IPS-18a (cell line): ENCODE results near the gene NEK6.

Experiments used
- H3K27ac ChIP-seq: one replicate; pipeline ENCODE4 v1.5.1; 2013; ENCODE audit warnings: low read length
- H3K27me3 ChIP-seq: one replicate; pipeline ENCODE4 v1.6.1; 2013; ENCODE audit warnings: mild to moderate bottlenecking, low read length; ENCODE audit not compliant: control insufficient read depth, insufficient read depth
- H3K36me3 ChIP-seq: one replicate; pipeline ENCODE4 v1.6.1; 2013; ENCODE audit warnings: low read depth, low read length; ENCODE audit not compliant: control insufficient read depth
- H3K4me1 ChIP-seq: one replicate; pipeline ENCODE4 v1.6.1; 2013; ENCODE audit warnings: low read depth, low read length; ENCODE audit not compliant: control insufficient read depth
- H3K4me3 ChIP-seq: one replicate; pipeline ENCODE4 v1.5.1; 2013; ENCODE audit warnings: low read length
- H3K9ac ChIP-seq: one replicate; pipeline ENCODE4 v1.6.1; 2013; ENCODE audit warnings: mild to moderate bottlenecking, low read length, moderate library complexity
- H3K9me3 ChIP-seq: one replicate; pipeline ENCODE4 v1.6.1; 2013; ENCODE audit warnings: low read depth, low read length; ENCODE audit not compliant: control insufficient read depth

The NEK6 gene

GRCh38 chr9:124296094-124296493, 38.3 kb downstream of the NEK6 start:
- Histone ChIP-seq H3K4me3 (no peak overlapping the region), H3K27ac (no peak overlapping the region), H3K9ac (no peak overlapping the region), H3K27me3 (no peaks in the 10 kb centered on the region), H3K9me3 (no peaks in the 10 kb centered on the region), H3K4me1 (peaks cover 7% of the 10 kb centered on the region), H3K36me3 (no peaks in the 10 kb centered on the region)

- no peaks in the 10 kb centered on the region for H3K27me3 ChIP-seq
- no peak overlapping the region for H3K9ac ChIP-seq
- H3K4me3 ChIP-seq: no peak overlapping the region
- H3K36me3 ChIP-seq: no peaks in the 10 kb centered on the region
- no peak overlapping the region for H3K27ac ChIP-seq
- peaks cover 7% of the 10 kb centered on the region for H3K4me1 ChIP-seq
- no peaks in the 10 kb centered on the region for H3K9me3 ChIP-seq
Observed at GRCh38 chr9:124296796-124297550, 39.2 kb downstream of the NEK6 start.

GRCh38 chr9:124297551-124297901, 39.8 kb downstream of the NEK6 start:
- H3K36me3 ChIP-seq: no peaks in the 10 kb centered on the region
- no peaks in the 10 kb centered on the region for H3K27me3 ChIP-seq
- no peak overlapping the region for H3K9ac ChIP-seq

GRCh38 chr9:124297915-124298645, 40.3 kb downstream of the NEK6 start:
- Histone ChIP-seq H3K9me3 (no peaks in the 10 kb centered on the region), H3K27ac (no peak overlapping the region), H3K4me3 (no peak overlapping the region), H3K36me3 (no peaks in the 10 kb centered on the region), H3K4me1 (peaks cover 6% of the 10 kb centered on the region), H3K27me3 (no peaks in the 10 kb centered on the region), H3K9ac (no peak overlapping the region)

More at GRCh38 chr9:124297551-124297901, 39.8 kb downstream of the NEK6 start:
- no peaks in the 10 kb centered on the region for H3K9me3 ChIP-seq
- H3K27ac ChIP-seq: no peak overlapping the region
- H3K4me3 ChIP-seq: no peak overlapping the region
- peaks cover 7% of the 10 kb centered on the region for H3K4me1 ChIP-seq

- H3K9ac ChIP-seq: no peak overlapping the region
Observed at GRCh38 chr9:124298646-124299235, 41.0 kb downstream of the NEK6 start.

GRCh38 chr9:124299515-124300090, 41.9 kb downstream of the NEK6 start:
- H3K27ac ChIP-seq: no peak overlapping the region
- no peaks in the 10 kb centered on the region for H3K36me3 ChIP-seq
- H3K9me3 ChIP-seq: no peaks in the 10 kb centered on the region
- no peaks in the 10 kb centered on the region for H3K27me3 ChIP-seq
- no peaks in the 10 kb centered on the region for H3K4me1 ChIP-seq
- no peak overlapping the region for H3K4me3 ChIP-seq
- no peak overlapping the region for H3K9ac ChIP-seq

More at GRCh38 chr9:124298646-124299235, 41.0 kb downstream of the NEK6 start:
- Histone ChIP-seq H3K27ac (no peak overlapping the region), H3K4me3 (no peak overlapping the region), H3K4me1 (no peaks in the 10 kb centered on the region), H3K27me3 (no peaks in the 10 kb centered on the region), H3K9me3 (no peaks in the 10 kb centered on the region), H3K36me3 (no peaks in the 10 kb centered on the region)

- Histone ChIP-seq H3K4me1 (no peaks in the 10 kb centered on the region), H3K4me3 (no peak overlapping the region), H3K9ac (no peak overlapping the region), H3K27ac (no peak overlapping the region), H3K36me3 (no peaks in the 10 kb centered on the region), H3K9me3 (no peaks in the 10 kb centered on the region), H3K27me3 (no peaks in the 10 kb centered on the region)
Observed at GRCh38 chr9:124300312-124300711, 42.6 kb downstream of the NEK6 start.

- no peaks in the 10 kb centered on the region for H3K4me1 ChIP-seq
- no peaks in the 10 kb centered on the region for H3K36me3 ChIP-seq
- no peaks in the 10 kb centered on the region for H3K9me3 ChIP-seq
- H3K9ac ChIP-seq: no peak overlapping the region
- no peaks in the 10 kb centered on the region for H3K27me3 ChIP-seq
- H3K4me3 ChIP-seq: no peak overlapping the region
- no peak overlapping the region for H3K27ac ChIP-seq
Observed at GRCh38 chr9:124302921-124303320, 45.2 kb downstream of the NEK6 start.

GRCh38 chr9:124303762-124304161, 46.0 kb downstream of the NEK6 start:
- no peaks in the 10 kb centered on the region for H3K27me3 ChIP-seq
- H3K9ac ChIP-seq: no peak overlapping the region
- no peaks in the 10 kb centered on the region for H3K36me3 ChIP-seq
- H3K9me3 ChIP-seq: no peaks in the 10 kb centered on the region
- no peaks in the 10 kb centered on the region for H3K4me1 ChIP-seq
- no peak overlapping the region for H3K27ac ChIP-seq
- no peak overlapping the region for H3K4me3 ChIP-seq

- H3K9me3 ChIP-seq: no peaks in the 10 kb centered on the region
- no peaks in the 10 kb centered on the region for H3K27me3 ChIP-seq
- H3K27ac ChIP-seq: no peak overlapping the region
- no peak overlapping the region for H3K4me3 ChIP-seq
- no peaks in the 10 kb centered on the region for H3K36me3 ChIP-seq
- H3K4me1 ChIP-seq: no peaks in the 10 kb centered on the region
- H3K9ac ChIP-seq: no peak overlapping the region
Observed at GRCh38 chr9:124304285-124304684, 46.5 kb downstream of the NEK6 start.

GRCh38 chr9:124306098-124306735, 48.5 kb downstream of the NEK6 start:
- H3K36me3 ChIP-seq: no peaks in the 10 kb centered on the region
- no peak overlapping the region for H3K27ac ChIP-seq
- H3K27me3 ChIP-seq: no peaks in the 10 kb centered on the region
- no peak overlapping the region for H3K9ac ChIP-seq
- no peak overlapping the region for H3K4me3 ChIP-seq
- no peaks in the 10 kb centered on the region for H3K4me1 ChIP-seq
- no peaks in the 10 kb centered on the region for H3K9me3 ChIP-seq
